ENCODE data around the gene LAMA2. TPM values are rescaled to one million over a fixed set of nuclear protein-coding genes. Genes with fewer than 3 reads are reported as not detected.

LAMA2 gene
- total and polyA plus RNA-seq, 2 experiments from 2014 or later = 0.91 to 6.4 TPM

DNA sequence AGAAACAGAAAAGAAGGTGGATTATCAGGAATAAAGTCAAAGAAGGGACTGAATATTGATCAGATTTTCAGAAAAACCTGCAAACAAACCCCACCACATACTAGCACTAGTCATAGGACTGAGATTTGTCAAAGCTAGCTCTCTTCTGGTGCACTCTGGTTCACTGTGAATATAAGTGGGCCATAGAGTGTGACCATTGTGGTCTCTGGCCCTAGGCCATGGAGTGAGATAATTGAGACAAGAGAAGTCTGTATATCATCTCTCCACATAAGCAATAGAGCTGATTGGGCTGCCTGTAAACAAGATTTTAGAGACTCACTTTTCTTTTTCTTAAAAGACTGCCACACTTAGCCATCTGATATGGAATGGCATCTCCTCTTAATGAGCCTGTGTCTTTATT is 247.2 kb downstream of the LAMA2 start (continued):
- TF ChIP-seq, protein P1, sequence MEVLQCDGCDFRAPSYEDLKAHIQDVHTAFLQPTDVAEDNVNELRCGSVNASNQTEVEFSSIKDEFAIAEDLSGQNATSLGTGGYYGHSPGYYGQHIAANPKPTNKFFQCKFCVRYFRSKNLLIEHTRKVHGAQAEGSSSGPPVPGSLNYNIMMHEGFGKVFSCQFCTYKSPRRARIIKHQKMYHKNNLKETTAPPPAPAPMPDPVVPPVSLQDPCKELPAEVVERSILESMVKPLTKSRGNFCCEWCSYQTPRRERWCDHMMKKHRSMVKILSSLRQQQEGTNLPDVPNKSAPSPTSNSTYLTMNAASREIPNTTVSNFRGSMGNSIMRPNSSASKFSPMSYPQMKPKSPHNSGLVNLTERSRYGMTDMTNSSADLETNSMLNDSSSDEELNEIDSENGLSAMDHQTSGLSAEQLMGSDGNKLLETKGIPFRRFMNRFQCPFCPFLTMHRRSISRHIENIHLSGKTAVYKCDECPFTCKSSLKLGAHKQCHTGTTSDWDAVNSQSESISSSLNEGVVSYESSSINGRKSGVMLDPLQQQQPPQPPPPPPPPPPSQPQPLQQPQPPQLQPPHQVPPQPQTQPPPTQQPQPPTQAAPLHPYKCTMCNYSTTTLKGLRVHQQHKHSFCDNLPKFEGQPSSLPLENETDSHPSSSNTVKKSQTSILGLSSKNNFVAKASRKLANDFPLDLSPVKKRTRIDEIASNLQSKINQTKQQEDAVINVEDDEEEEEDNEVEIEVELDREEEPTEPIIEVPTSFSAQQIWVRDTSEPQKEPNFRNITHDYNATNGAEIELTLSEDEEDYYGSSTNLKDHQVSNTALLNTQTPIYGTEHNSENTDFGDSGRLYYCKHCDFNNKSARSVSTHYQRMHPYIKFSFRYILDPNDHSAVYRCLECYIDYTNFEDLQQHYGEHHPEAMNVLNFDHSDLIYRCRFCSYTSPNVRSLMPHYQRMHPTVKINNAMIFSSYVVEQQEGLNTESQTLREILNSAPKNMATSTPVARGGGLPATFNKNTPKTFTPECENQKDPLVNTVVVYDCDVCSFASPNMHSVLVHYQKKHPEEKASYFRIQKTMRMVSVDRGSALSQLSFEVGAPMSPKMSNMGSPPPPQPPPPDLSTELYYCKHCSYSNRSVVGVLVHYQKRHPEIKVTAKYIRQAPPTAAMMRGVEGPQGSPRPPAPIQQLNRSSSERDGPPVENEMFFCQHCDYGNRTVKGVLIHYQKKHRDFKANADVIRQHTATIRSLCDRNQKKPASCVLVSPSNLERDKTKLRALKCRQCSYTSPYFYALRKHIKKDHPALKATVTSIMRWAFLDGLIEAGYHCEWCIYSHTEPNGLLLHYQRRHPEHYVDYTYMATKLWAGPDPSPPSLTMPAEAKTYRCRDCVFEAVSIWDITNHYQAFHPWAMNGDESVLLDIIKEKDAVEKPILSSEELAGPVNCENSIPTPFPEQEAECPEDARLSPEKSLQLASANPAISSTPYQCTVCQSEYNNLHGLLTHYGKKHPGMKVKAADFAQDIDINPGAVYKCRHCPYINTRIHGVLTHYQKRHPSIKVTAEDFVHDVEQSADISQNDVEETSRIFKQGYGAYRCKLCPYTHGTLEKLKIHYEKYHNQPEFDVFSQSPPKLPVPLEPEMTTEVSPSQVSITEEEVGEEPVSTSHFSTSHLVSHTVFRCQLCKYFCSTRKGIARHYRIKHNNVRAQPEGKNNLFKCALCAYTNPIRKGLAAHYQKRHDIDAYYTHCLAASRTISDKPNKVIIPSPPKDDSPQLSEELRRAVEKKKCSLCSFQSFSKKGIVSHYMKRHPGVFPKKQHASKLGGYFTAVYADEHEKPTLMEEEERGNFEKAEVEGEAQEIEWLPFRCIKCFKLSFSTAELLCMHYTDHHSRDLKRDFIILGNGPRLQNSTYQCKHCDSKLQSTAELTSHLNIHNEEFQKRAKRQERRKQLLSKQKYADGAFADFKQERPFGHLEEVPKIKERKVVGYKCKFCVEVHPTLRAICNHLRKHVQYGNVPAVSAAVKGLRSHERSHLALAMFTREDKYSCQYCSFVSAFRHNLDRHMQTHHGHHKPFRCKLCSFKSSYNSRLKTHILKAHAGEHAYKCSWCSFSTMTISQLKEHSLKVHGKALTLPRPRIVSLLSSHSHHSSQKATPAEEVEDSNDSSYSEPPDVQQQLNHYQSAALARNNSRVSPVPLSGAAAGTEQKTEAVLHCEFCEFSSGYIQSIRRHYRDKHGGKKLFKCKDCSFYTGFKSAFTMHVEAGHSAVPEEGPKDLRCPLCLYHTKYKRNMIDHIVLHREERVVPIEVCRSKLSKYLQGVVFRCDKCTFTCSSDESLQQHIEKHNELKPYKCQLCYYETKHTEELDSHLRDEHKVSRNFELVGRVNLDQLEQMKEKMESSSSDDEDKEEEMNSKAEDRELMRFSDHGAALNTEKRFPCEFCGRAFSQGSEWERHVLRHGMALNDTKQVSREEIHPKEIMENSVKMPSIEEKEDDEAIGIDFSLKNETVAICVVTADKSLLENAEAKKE (CRISPR knock-in tag; IDR thresholded peaks at IDR 0.05) = no peak
- no peak for TF ChIP-seq JUNB (IDR thresholded peaks at IDR 0.05; ENCODE audit: unreplicated experiment)
- TF ChIP-seq, protein P2, sequence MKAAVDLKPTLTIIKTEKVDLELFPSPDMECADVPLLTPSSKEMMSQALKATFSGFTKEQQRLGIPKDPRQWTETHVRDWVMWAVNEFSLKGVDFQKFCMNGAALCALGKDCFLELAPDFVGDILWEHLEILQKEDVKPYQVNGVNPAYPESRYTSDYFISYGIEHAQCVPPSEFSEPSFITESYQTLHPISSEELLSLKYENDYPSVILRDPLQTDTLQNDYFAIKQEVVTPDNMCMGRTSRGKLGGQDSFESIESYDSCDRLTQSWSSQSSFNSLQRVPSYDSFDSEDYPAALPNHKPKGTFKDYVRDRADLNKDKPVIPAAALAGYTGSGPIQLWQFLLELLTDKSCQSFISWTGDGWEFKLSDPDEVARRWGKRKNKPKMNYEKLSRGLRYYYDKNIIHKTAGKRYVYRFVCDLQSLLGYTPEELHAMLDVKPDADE (IDR thresholded peaks at IDR 0.05) = no peak

DNA sequence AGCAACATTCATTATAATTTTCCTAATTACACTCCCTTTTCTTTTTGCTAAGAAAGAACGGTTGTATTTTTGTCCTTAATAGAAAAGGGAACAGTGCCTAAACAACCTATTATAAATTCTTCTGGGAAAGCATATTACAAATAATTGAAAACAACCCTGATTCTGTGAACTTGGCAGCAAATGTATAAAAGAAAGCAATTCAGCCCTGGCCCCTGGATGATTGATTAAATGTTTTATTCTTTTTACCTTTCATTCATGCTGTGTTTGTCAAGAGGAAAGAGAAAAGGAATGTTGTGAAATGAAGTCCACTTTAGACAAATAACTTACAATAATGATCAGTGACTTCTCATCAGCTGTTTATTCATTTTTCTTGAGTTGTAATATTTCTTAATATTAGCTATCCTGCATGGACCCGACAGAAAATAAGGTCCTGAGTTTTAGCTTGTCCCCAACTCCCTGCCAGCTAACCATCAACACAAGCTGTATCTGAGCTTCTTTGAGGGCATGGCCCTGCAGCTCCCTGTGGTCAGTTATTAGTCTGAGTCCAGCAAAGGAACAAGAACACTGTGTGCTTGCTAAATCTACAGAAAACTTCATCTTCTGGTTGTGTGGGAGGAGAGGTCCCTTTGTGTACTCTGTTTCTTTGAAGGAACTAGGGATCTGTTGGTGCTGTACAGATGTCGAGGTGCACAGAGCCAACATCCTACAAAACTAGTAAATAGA is 248.2 kb downstream of the LAMA2 start:
- Histone ChIP-seq H3K9me2 (ENCODE audit: insufficient read depth) (no peaks in the 10 kb centered on the region), H3K79me2 (replicated peaks; ENCODE audit: insufficient read depth) (no peaks in the 10 kb centered on the region), H3F3A (replicated peaks; ENCODE audit: low read depth) (no peaks in the 10 kb centered on the region), H3K36me3 (ENCODE audit: insufficient read depth) (no peaks in the 10 kb centered on the region), H3K27ac (ENCODE audit: low read depth) (no peak overlapping the region), H3K4me2 (no peak overlapping the region), H4K20me1 (replicated peaks; ENCODE audit: insufficient read depth) (no peaks in the 10 kb centered on the region), H3K4me1 (ENCODE audit: insufficient read depth) (no peaks in the 10 kb centered on the region), H3K4me3 (no peak overlapping the region), H3K27me3 (ENCODE audit: insufficient read depth) (no peaks in the 10 kb centered on the region), H2AFZ (no peak overlapping the region)
- DNase-seq (ENCODE audit: low spot score) = no peak
- Mint-ChIP-seq H3K36me3 (ENCODE audit: low read depth) (no peaks in the 10 kb centered on the region), H3K27ac (no peak overlapping the region), H3K4me1 (no peaks in the 10 kb centered on the region), H3K27me3 (ENCODE audit: insufficient read depth, low read depth, poor library complexity) (no peaks in the 10 kb centered on the region), H3K4me3 (no peak overlapping the region), H3K9me3 (no peaks in the 10 kb centered on the region)
- ATAC-seq = no peak
- TF ChIP-seq, protein P2 (IDR thresholded peaks at IDR 0.05) = no peak
- TF ChIP-seq NANOG (IDR thresholded peaks at IDR 0.05; ENCODE audit: borderline replicate concordance) (no peak), EZH2 (IDR thresholded peaks at IDR 0.05; ENCODE audit: low read depth, unreplicated experiment) (no peak), POLR2AphosphoS5 (IDR thresholded peaks at IDR 0.05; ENCODE audit: low read depth) (no peak), ZNF114 (CRISPR knock-in tag; IDR thresholded peaks at IDR 0.05) (no peak), STAT1 (IDR thresholded peaks at IDR 0.05; ENCODE audit: unreplicated experiment) (no peak)
- TF ChIP-seq, protein P3, sequence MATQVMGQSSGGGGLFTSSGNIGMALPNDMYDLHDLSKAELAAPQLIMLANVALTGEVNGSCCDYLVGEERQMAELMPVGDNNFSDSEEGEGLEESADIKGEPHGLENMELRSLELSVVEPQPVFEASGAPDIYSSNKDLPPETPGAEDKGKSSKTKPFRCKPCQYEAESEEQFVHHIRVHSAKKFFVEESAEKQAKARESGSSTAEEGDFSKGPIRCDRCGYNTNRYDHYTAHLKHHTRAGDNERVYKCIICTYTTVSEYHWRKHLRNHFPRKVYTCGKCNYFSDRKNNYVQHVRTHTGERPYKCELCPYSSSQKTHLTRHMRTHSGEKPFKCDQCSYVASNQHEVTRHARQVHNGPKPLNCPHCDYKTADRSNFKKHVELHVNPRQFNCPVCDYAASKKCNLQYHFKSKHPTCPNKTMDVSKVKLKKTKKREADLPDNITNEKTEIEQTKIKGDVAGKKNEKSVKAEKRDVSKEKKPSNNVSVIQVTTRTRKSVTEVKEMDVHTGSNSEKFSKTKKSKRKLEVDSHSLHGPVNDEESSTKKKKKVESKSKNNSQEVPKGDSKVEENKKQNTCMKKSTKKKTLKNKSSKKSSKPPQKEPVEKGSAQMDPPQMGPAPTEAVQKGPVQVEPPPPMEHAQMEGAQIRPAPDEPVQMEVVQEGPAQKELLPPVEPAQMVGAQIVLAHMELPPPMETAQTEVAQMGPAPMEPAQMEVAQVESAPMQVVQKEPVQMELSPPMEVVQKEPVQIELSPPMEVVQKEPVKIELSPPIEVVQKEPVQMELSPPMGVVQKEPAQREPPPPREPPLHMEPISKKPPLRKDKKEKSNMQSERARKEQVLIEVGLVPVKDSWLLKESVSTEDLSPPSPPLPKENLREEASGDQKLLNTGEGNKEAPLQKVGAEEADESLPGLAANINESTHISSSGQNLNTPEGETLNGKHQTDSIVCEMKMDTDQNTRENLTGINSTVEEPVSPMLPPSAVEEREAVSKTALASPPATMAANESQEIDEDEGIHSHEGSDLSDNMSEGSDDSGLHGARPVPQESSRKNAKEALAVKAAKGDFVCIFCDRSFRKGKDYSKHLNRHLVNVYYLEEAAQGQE (IDR thresholded peaks at IDR 0.05; ENCODE audit: unreplicated experiment) = no peak
